Thoracic aorta (tissue), 2 donors: ENCODE data around the gene EPB41L5. TPM values are rescaled to one million over a fixed set of nuclear protein-coding genes. Genes with fewer than 3 reads are reported as not detected.

Experiments
- ATAC-seq: fragments of 150-250 bp; one replicate; pipeline ENCODE4 v1.8.0; 2017; ENCODE audit warnings: low read depth; ENCODE audit not compliant: insufficient number of reproducible peaks, low FRiP score
- DNase-seq: peaks from one replicate; pipeline ENCODE4 v3.0.0-alpha.2; 2020; ENCODE audit warnings: low spot score
- H3K27ac ChIP-seq, 2 donors: fragments of 200-600 bp; sonication (generic); 1 replicate in 1 of 2; 2 replicates in 1 of 2; pipeline ENCODE4 v1.5.1; 2016; ENCODE audit warnings: mild to moderate bottlenecking in 2 of 2, moderate library complexity in 2 of 2
- H3K27me3 ChIP-seq: fragments of 200-600 bp; sonication (generic); replicated peaks from 2 replicates; pipeline ENCODE4 v1.6.0; 2016; ENCODE audit warnings: mild to moderate bottlenecking; ENCODE audit not compliant: insufficient read depth
- H3K36me3 ChIP-seq: fragments of 200-600 bp; sonication (generic); one replicate; pipeline ENCODE4 v1.5.1; 2016
- H3K4me1 ChIP-seq, 2 donors: fragments of 200-600 bp; sonication (generic); 1 replicate in 1 of 2; 2 replicates in 1 of 2; pipeline versions ENCODE4 v1.5.1 to v1.6.0; 2016; ENCODE audit warnings: low read depth in 2 of 2, mild to moderate bottlenecking in 1 of 2; ENCODE audit not compliant: control insufficient read depth in 1 of 2
- H3K4me3 ChIP-seq: fragments of 200-600 bp; sonication (generic); 2 replicates; pipeline ENCODE4 v1.5.1; 2016; ENCODE audit warnings: mild to moderate bottlenecking
- H3K9me3 ChIP-seq: fragments of 200-600 bp; sonication (generic); 2 replicates; pipeline ENCODE4 v1.5.1; 2016
- total RNA-seq, 2 donors: library from RNA; depleted of rRNA; stranded (reverse); fragments of >200 nt; gene quantifications; one replicate each; pipeline versions ENCODE4 v1.1.0 to v1.2.3, GENCODE V29; 2016
- TF ChIP-seq, protein P1 (sequence below): fragments of 200-600 bp; sonication (generic); IDR thresholded peaks from one replicate; pipeline ENCODE4 v1.5.1; 2019; ENCODE audit warnings: antibody characterized with exemption

Gene EPB41L5
- total RNA-seq, 2 donors from 2014 or later = 15.4 to 18.5 TPM

DNA sequence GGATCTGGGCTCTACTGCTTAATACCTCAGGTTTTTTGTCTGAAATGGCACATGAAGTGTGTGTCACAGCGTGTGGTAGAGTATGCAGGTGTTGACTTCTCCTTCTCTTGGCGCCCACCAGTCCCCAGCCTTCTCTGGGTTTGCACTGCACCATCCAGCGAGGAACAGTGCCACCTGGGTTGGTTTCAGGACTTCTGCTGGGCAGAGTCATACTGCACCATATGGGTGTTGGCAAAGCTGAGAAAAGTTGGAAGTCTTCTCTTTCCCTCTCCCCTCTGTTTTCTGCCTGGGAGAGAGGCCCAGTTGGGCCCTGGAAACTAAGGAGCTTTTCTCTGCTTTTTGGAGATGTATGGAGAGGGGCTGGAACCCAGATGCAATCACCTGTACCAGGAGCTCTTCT, 166.5 kb downstream of the EPB41L5 start:
- ATAC-seq = no peak

DNA sequence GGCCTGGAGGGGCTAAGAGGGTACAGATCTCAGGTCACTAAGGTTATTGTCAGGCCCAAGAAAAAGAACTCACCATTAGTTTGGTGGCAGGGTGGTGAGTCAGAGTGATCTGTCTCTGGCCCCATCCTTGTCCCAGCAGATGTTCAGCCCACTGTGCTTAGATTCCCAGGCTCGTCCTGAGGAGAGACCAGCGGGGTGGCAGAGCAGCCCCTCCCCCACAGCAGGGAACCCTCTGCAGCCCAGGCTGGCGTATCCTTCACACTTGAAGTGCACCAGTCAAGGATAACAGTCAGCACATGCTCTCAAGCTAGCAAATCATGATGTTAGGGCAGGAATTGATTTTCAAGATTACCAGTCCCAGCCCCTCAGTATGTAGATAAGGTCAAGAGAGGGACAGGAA, 167.2 kb downstream of the EPB41L5 start:
- Histone ChIP-seq H3K27ac (no peak overlapping the region), H3K36me3 (no peaks in the 10 kb centered on the region), H3K4me1 (no peaks in the 10 kb centered on the region), H3K4me3 (no peak overlapping the region), H3K9me3 (no peaks in the 10 kb centered on the region), H3K27me3 (no peaks in the 10 kb centered on the region)
- ATAC-seq = no peak
- DNase-seq = no peak
- TF ChIP-seq, protein P1, sequence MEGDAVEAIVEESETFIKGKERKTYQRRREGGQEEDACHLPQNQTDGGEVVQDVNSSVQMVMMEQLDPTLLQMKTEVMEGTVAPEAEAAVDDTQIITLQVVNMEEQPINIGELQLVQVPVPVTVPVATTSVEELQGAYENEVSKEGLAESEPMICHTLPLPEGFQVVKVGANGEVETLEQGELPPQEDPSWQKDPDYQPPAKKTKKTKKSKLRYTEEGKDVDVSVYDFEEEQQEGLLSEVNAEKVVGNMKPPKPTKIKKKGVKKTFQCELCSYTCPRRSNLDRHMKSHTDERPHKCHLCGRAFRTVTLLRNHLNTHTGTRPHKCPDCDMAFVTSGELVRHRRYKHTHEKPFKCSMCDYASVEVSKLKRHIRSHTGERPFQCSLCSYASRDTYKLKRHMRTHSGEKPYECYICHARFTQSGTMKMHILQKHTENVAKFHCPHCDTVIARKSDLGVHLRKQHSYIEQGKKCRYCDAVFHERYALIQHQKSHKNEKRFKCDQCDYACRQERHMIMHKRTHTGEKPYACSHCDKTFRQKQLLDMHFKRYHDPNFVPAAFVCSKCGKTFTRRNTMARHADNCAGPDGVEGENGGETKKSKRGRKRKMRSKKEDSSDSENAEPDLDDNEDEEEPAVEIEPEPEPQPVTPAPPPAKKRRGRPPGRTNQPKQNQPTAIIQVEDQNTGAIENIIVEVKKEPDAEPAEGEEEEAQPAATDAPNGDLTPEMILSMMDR = no peak

More for the DNA sequence above, 166.5 kb downstream of the EPB41L5 start:
- no peak overlapping the region for H3K4me3 ChIP-seq
- no peaks in the 10 kb centered on the region for H3K36me3 ChIP-seq
- no peaks in the 10 kb centered on the region for H3K27me3 ChIP-seq
- no peak for DNase-seq
- no peak overlapping the region for H3K27ac ChIP-seq
- TF ChIP-seq, protein P1 = no peak
- H3K9me3 ChIP-seq = no peaks in the 10 kb centered on the region
- H3K4me1 ChIP-seq = no peaks in the 10 kb centered on the region

DNA sequence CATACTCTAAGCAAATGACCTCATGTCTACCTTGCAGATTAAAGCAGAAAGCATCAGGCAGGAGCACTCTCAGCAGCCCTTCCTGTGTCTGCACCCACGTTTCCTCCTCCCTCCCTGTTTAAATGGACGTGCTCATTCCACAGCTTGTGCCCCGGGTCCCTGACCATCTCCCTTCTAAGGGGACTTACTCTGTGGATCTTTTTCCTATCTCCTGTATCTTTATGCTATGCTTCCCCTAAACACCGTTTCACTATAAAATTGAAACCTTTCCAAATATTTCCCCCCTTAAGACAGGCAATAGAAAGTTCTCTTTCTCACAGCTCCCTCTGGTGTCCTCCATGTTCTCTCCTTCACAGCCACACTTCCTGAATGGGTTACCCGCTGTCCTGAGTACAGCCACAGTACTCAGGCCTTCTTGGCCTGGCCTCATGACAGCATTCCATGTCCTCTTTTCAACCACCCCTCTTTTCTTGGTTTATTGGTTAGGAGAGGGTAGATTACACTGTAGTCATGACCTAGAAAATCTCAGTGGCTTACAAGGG, 169.2 kb downstream of the EPB41L5 start:
- TF ChIP-seq, protein P1 = no peak
- Histone ChIP-seq H3K36me3 (no peaks in the 10 kb centered on the region), H3K9me3 (no peaks in the 10 kb centered on the region), H3K27me3 (no peaks in the 10 kb centered on the region), H3K27ac (no peak overlapping the region), H3K4me1 (no peaks in the 10 kb centered on the region), H3K4me3 (no peak overlapping the region)
- DNase-seq = no peak
- ATAC-seq = no peak

DNA sequence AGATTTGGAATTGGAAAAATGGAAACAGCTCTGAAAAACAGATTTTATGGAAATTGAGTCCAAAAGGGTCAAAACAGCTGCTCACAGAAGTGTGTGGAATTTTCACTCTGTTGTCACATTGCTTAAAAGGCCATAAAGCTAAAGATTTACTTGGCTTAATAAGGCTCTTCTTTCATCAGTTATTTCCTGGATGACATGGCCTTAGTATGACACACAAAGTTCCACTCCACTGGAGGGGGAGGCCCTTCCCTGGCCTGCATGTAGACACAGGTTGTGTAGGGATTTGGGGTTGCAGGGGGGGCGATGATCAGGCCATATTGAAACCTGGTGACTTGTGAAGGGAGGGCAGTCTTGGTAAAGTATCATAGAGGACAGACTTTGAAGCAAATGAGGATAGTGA, 176.3 kb downstream of the EPB41L5 start:
- H3K4me3 ChIP-seq = no peak overlapping the region
- H3K27me3 ChIP-seq = no peaks in the 10 kb centered on the region
- H3K36me3 ChIP-seq = no peaks in the 10 kb centered on the region
- H3K9me3 ChIP-seq = peaks cover 9% of the 10 kb centered on the region
- H3K27ac ChIP-seq = no peak overlapping the region
- ATAC-seq (no peak), DNase-seq (no peak)
- no peaks in the 10 kb centered on the region for H3K4me1 ChIP-seq
- TF ChIP-seq, protein P1 = no peak

DNA sequence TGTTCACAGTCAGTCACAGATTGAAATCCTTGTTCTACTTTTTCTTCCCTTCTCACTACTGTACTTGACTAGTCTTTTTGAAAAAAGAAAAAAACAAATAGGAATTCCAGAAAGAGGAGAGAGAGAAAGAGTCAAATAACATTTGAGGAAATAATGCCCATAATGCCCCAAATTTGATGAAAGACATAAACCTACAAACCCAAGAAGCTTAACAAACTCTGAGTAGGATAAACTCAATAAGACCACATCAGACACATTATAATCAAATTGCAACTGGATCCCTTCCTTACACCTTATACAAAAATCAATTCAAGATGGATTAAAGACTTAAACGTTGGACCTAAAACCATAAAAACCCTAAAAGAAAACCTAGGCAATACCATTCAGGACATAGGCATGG, 179.4 kb downstream of the EPB41L5 start:
- DNase-seq (no peak), ATAC-seq (no peak)
- H3K9me3 ChIP-seq = peaks cover 9% of the 10 kb centered on the region
- H3K36me3 ChIP-seq = no peaks in the 10 kb centered on the region
- H3K27me3 ChIP-seq = no peaks in the 10 kb centered on the region
- H3K4me1 ChIP-seq = no peaks in the 10 kb centered on the region
- no peak overlapping the region for H3K4me3 ChIP-seq
- TF ChIP-seq, protein P1 = no peak
- no peak overlapping the region for H3K27ac ChIP-seq
